Suppressor macrophage (primary cell): Measurements from ENCODE around the gene SMKR1.
A peak's percentile ranks its signal among the peaks of the same experiment; 100 is the strongest.

Experiments
- DNase-seq, 4 experiments: peaks; one replicate each; pipeline ENCODE4 v3.0.0-alpha.2; 2020 to 2022

SMKR1 gene

GRCh38 chr7:129529643-129530042 is 27.3 kb downstream of the SMKR1 start:
- no peak for DNase-seq

- peak; percentile 30 to 70 (median 52) for DNase-seq
Observed at GRCh38 chr7:129530795-129531391, 28.6 kb downstream of the SMKR1 start.

GRCh38 chr7:129531721-129532120 is 29.4 kb downstream of the SMKR1 start:
- no peak for DNase-seq

- DNase-seq, result no peak
Observed at GRCh38 chr7:129532375-129532774, 30.0 kb downstream of the SMKR1 start.

GRCh38 chr7:129534558-129535274 is 32.4 kb downstream of the SMKR1 start:
- peak; percentile 21 to 72 (median 68) for DNase-seq

GRCh38 chr7:129535896-129536295 is 33.6 kb downstream of the SMKR1 start:
- no peak for DNase-seq

GRCh38 chr7:129536323-129536722 is 34.0 kb downstream of the SMKR1 start:
- DNase-seq, result no peak

- no peak for DNase-seq
Observed at GRCh38 chr7:129538790-129539189, 36.5 kb downstream of the SMKR1 start.

GRCh38 chr7:129540340-129540739 is 38.0 kb downstream of the SMKR1 start:
- no peak for DNase-seq

GRCh38 chr7:129544700-129545099 is 42.4 kb downstream of the SMKR1 start:
- DNase-seq, result no peak

GRCh38 chr7:129550693-129551360 is 48.5 kb downstream of the SMKR1 start:
- no peak for DNase-seq

GRCh38 chr7:129553899-129554461 is 51.6 kb downstream of the SMKR1 start:
- DNase-seq, result peak in 2 of 4 experiments; percentile 23

GRCh38 chr7:129556607-129557133 is 54.3 kb downstream of the SMKR1 start:
- DNase-seq, result no peak

- DNase-seq, result no peak
Observed at GRCh38 chr7:129557686-129558481, 55.6 kb downstream of the SMKR1 start.

GRCh38 chr7:129559564-129559963 is 57.2 kb downstream of the SMKR1 start:
- no peak for DNase-seq

- DNase-seq, result no peak
Observed at GRCh38 chr7:129560831-129561230, 58.5 kb downstream of the SMKR1 start.

- DNase-seq, result peak; percentile 37 to 72 (median 70)
Observed at GRCh38 chr7:129561677-129562359, 59.5 kb downstream of the SMKR1 start.
